ENCODE results near the gene TNRC6C. TPM values are rescaled to one million over a fixed set of nuclear protein-coding genes. Genes with fewer than 3 reads are reported as not detected.

Gene TNRC6C
- total RNA-seq, 1 donor = 6.2 TPM

GRCh38 chr17:78124836-78125137, 166.3 kb downstream of the TNRC6C start:
- Histone ChIP-seq H3K79me2 (ENCODE audit: insufficient read depth, low read length) (no peaks in the 10 kb centered on the region), H3K27me3 (ENCODE audit: insufficient read depth, low read length) (peaks cover 21% of the 10 kb centered on the region), H3K4me1 (ENCODE audit: insufficient read depth, low read length) (no peaks in the 10 kb centered on the region), H3K36me3 (ENCODE audit: insufficient read depth, low read length) (no peaks in the 10 kb centered on the region), H3K4me3 (ENCODE audit: insufficient read depth, low read length) (no peak overlapping the region), H3K4me2 (ENCODE audit: insufficient read depth, low read length) (no peak overlapping the region), H4K20me1 (ENCODE audit: insufficient read depth, low read length) (no peaks in the 10 kb centered on the region), H2AFZ (ENCODE audit: low read length) (no peak overlapping the region), H3K9me3 (ENCODE audit: low read depth, low read length) (no peaks in the 10 kb centered on the region), H3K27ac (ENCODE audit: low read depth, low read length) (no peak overlapping the region)
- peak; percentile 82 for DNase-seq (ENCODE audit: insufficient read length, low spot score, missing footprints)
- TF ChIP-seq CTCF (IDR thresholded peaks at IDR 0.05; ENCODE audit: extremely low read depth, low read depth, low read length) = no peak

- peak; percentile 80 for DNase-seq (ENCODE audit: insufficient read length, low spot score, missing footprints)
- Histone ChIP-seq H3K27ac (ENCODE audit: low read depth, low read length) (no peak overlapping the region), H3K4me3 (ENCODE audit: insufficient read depth, low read length) (no peak overlapping the region), H3K79me2 (ENCODE audit: insufficient read depth, low read length) (no peaks in the 10 kb centered on the region), H3K27me3 (ENCODE audit: insufficient read depth, low read length) (peaks cover 24% of the 10 kb centered on the region), H3K4me2 (ENCODE audit: insufficient read depth, low read length) (no peak overlapping the region), H4K20me1 (ENCODE audit: insufficient read depth, low read length) (no peaks in the 10 kb centered on the region), H3K36me3 (ENCODE audit: insufficient read depth, low read length) (no peaks in the 10 kb centered on the region), H3K9me3 (ENCODE audit: low read depth, low read length) (no peaks in the 10 kb centered on the region), H2AFZ (ENCODE audit: low read length) (no peak overlapping the region), H3K4me1 (ENCODE audit: insufficient read depth, low read length) (no peaks in the 10 kb centered on the region)
- no peak for TF ChIP-seq CTCF (IDR thresholded peaks at IDR 0.05; ENCODE audit: extremely low read depth, low read depth, low read length)
Measured at GRCh38 chr17:78125138-78125913, 166.8 kb downstream of the TNRC6C start.

DNA sequence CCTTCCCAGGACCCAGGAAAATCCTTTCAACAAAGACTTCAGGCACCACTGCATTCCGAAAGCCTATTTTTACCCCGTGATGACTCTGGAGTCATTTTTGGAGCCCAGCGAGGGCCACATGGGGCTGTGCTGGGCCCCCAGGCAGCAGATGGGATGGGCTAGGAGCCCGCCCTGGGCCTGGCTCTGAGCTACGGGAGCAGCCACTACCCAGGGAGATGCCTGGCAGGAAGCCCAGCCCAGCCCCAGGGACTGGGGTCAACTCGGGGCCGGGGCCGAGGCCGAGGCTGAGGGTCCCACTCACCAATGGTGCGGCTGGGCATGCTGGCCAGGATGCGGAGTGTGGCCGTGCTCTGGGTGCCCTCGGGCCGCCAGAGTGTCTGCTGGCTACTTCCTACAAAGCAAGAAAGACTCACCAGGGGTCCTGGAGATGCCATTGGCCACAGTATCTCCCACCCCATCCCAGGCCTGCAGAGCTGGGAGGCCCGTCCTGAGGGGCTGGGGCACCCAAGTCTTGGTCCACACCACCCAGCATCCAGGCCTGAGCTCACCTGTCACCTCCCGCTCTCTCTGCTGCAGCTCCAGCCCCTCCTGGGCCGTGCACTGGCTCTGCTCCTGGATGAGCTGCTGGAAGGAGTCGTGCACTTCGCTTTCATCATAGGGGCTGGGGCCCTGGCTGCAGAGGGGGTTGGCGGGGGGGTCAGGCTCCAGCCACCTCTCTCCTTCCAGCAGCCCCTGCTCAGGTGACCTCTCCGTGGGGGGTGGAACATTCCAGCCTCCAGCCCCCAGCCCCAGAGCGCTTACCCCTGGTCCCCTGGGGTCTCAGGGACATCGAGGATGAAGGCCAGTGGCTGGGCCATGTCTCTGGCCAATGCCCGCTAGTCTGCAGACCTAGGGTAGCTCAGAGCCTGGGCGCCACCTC, 167.7 kb downstream of the TNRC6C start:
- TF ChIP-seq CTCF (IDR thresholded peaks at IDR 0.05; ENCODE audit: extremely low read depth, low read depth, low read length) = no peak
- Histone ChIP-seq H3K4me1 (ENCODE audit: insufficient read depth, low read length) (no peaks in the 10 kb centered on the region), H4K20me1 (ENCODE audit: insufficient read depth, low read length) (no peaks in the 10 kb centered on the region), H2AFZ (ENCODE audit: low read length) (no peak overlapping the region), H3K36me3 (ENCODE audit: insufficient read depth, low read length) (no peaks in the 10 kb centered on the region), H3K27me3 (ENCODE audit: insufficient read depth, low read length) (peaks cover 30% of the 10 kb centered on the region), H3K79me2 (ENCODE audit: insufficient read depth, low read length) (no peaks in the 10 kb centered on the region), H3K4me3 (ENCODE audit: insufficient read depth, low read length) (no peak overlapping the region), H3K4me2 (ENCODE audit: insufficient read depth, low read length) (no peak overlapping the region), H3K9me3 (ENCODE audit: low read depth, low read length) (no peaks in the 10 kb centered on the region), H3K27ac (ENCODE audit: low read depth, low read length) (no peak overlapping the region)
- DNase-seq (ENCODE audit: insufficient read length, low spot score, missing footprints) = peak; percentile 85

DNA sequence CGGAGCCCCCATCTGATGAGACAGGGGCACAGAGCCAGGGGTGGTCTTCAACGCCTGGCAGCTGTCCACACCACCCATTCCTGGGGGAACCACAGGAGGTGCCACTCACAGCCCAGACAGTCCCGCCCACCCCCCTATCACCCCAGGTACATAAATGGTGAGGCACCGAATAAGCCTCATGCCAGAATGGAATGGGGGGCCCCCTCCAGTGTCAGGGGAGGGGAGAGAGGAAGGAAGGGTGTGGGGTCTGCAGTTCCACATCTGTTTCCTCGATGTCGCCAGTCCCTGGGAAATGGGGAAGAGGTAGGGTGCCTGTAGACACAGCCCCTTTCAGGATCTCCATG, 168.4 kb downstream of the TNRC6C start:
- H3K27me3 ChIP-seq (ENCODE audit: insufficient read depth, low read length) = peaks cover 30% of the 10 kb centered on the region
- H3K79me2 ChIP-seq (ENCODE audit: insufficient read depth, low read length) = no peaks in the 10 kb centered on the region
- no peak overlapping the region for H3K4me2 ChIP-seq (ENCODE audit: insufficient read depth, low read length)
- H2AFZ ChIP-seq (ENCODE audit: low read length) = no peak overlapping the region
- no peak for TF ChIP-seq CTCF (IDR thresholded peaks at IDR 0.05; ENCODE audit: extremely low read depth, low read depth, low read length)
- H3K4me3 ChIP-seq (ENCODE audit: insufficient read depth, low read length) = no peak overlapping the region
- no peaks in the 10 kb centered on the region for H3K9me3 ChIP-seq (ENCODE audit: low read depth, low read length)
- no peak overlapping the region for H3K27ac ChIP-seq (ENCODE audit: low read depth, low read length)
- H3K4me1 ChIP-seq (ENCODE audit: insufficient read depth, low read length) = no peaks in the 10 kb centered on the region
- H3K36me3 ChIP-seq (ENCODE audit: insufficient read depth, low read length) = no peaks in the 10 kb centered on the region
- DNase-seq (ENCODE audit: insufficient read length, low spot score, missing footprints) = peak; percentile 85
- H4K20me1 ChIP-seq (ENCODE audit: insufficient read depth, low read length) = no peaks in the 10 kb centered on the region

All from osteoblast (primary cell).